ENCODE results near the gene METTL13.
A peak's percentile ranks its signal among the peaks of the same experiment; 100 is the strongest.

GRCh38 chr1:171741872-171742576, 39.4 kb upstream of the METTL13 start, which contains the start of gene VAMP4:
- TF ChIP-seq POLR2A (IDR thresholded peaks at IDR 0.05) (peak in 2 of 4 donors; percentile 71 to 76), CTCF (IDR thresholded peaks at IDR 0.05) (no peak)

Measured in stomach (tissue), 4 donors.